Stimulated activated CD8-positive, alpha-beta memory T cell treated with anti-CD3 and anti-CD28 coated beads, Interleukin-12 subunit alpha, Interleukin-12 subunit beta, amount 100 ng/mL, for 1 hour (primary cell): ENCODE data around the gene NDC80.
"Not testable (repeated sequence)": the region's sequence is repeated elsewhere in the genome, so short reads cannot be mapped to it uniquely, and the experiment has no call there.

Experiments
- DNase-seq: peaks from one replicate; pipeline ENCODE4 v3.0.0-alpha.2; 2020; ENCODE audit warnings: low read depth

NDC80 gene

GRCh38 chr18:2627821-2628276 lies 56.5 kb downstream of the NDC80 start:
- no peak for DNase-seq

GRCh38 chr18:2629003-2629402 lies 57.6 kb downstream of the NDC80 start:
- DNase-seq: no peak

GRCh38 chr18:2635586-2635985 lies 64.2 kb downstream of the NDC80 start:
- no peak for DNase-seq

GRCh38 chr18:2636126-2636631 lies 64.8 kb downstream of the NDC80 start:
- no peak for DNase-seq

- DNase-seq: no peak
Measured at GRCh38 chr18:2641638-2642037, 70.3 kb downstream of the NDC80 start.

- DNase-seq: no peak
Measured at GRCh38 chr18:2642771-2643170, 71.4 kb downstream of the NDC80 start.

GRCh38 chr18:2644535-2644934 lies 73.2 kb downstream of the NDC80 start:
- no peak for DNase-seq

GRCh38 chr18:2651981-2652380 lies 80.6 kb downstream of the NDC80 start:
- DNase-seq: no peak

- no peak for DNase-seq
Measured at GRCh38 chr18:2653467-2653866, 82.1 kb downstream of the NDC80 start.

GRCh38 chr18:2654169-2654927 lies 83.0 kb downstream of the NDC80 start:
- DNase-seq: no peak

- DNase-seq: peak; percentile 69
Measured at GRCh38 chr18:2654928-2655177, 83.5 kb downstream of the NDC80 start.

GRCh38 chr18:2655178-2655953 lies 84.0 kb downstream of the NDC80 start, which contains the start of gene SMCHD1:
TSS of gene SMCHD1 (plus strand) at chr18:2655726. CDS start at chr18:2656076, 350 bp downstream.
- peak; percentile 78 for DNase-seq

- no peak for DNase-seq
Measured at GRCh38 chr18:2655954-2656236, 84.5 kb downstream of the NDC80 start.

- no peak for DNase-seq
Measured at GRCh38 chr18:2656237-2656980, 85.1 kb downstream of the NDC80 start.

- no peak for DNase-seq
Measured at GRCh38 chr18:2656981-2657512, 85.7 kb downstream of the NDC80 start.

- no peak for DNase-seq
Measured at GRCh38 chr18:2657788-2658458, 86.6 kb downstream of the NDC80 start.

- DNase-seq: not testable (repeated sequence)
Measured at GRCh38 chr18:2660849-2661248, 89.5 kb downstream of the NDC80 start.

GRCh38 chr18:2662288-2662687 lies 90.9 kb downstream of the NDC80 start:
- not testable (repeated sequence) for DNase-seq

GRCh38 chr18:2662990-2663389 lies 91.6 kb downstream of the NDC80 start:
- no peak for DNase-seq
